ENCODE data around the gene SLC38A2. TPM values are rescaled to one million over a fixed set of nuclear protein-coding genes. Genes with fewer than 3 reads are reported as not detected.

Gene SLC38A2
- total and polyA plus RNA-seq, 4 donors, result 75.0 to 258 (median 128) TPM

GRCh38 chr12:46374711-46375110 lies 2.1 kb upstream of the SLC38A2 start:
- ATAC-seq (ENCODE audit: insufficient read depth, low FRiP score) (no peak), DNase-seq (no peak)
- Histone ChIP-seq H3K9me3 (ENCODE audit: control insufficient read depth in 4 of 4, insufficient read depth in 3 of 4, low read length in 3 of 4) (no peaks in the 10 kb centered on the region), H3K36me3 (ENCODE audit: control insufficient read depth in 4 of 4, insufficient read depth in 4 of 4, low read length in 4 of 4) (peaks cover 0 to 18% (median 6%) of the 10 kb centered on the region in 4 donors), H3K27ac (ENCODE audit: low read depth in 1 of 2, low read length in 1 of 2) (no peak overlapping the region), H3K9ac (ENCODE audit: insufficient read depth in 1 of 2, low read length in 2 of 2) (no peak overlapping the region), H3K4me3 (no peak overlapping the region), H3K4me1 (ENCODE audit: control insufficient read depth in 5 of 5, insufficient read depth in 5 of 5, low read length in 5 of 5) (peaks cover 0 to 17% (median 4%) of the 10 kb centered on the region in 5 donors), H3K27me3 (ENCODE audit: control insufficient read depth in 3 of 3, insufficient read depth in 3 of 3, low read length in 2 of 3) (no peaks in the 10 kb centered on the region)
- 97% methylated on average over 4 of the region's 4 CpGs for WGBS, 2 donors
- no peak for TF ChIP-seq CTCF (IDR thresholded peaks at IDR 0.05; ENCODE audit: control extremely low read depth, extremely low read depth)

GRCh38 chr12:46374310-46374709 lies 1.7 kb upstream of the SLC38A2 start:
- ATAC-seq (ENCODE audit: insufficient read depth, low FRiP score) (no peak), DNase-seq (no peak)
- no peak for TF ChIP-seq CTCF (IDR thresholded peaks at IDR 0.05; ENCODE audit: control extremely low read depth, extremely low read depth)
- peaks cover 3 to 21% (median 4%) of the 10 kb centered on the region in 5 donors for H3K4me1 ChIP-seq (ENCODE audit: control insufficient read depth in 5 of 5, insufficient read depth in 5 of 5, low read length in 5 of 5)
- no peaks in the 10 kb centered on the region for H3K9me3 ChIP-seq (ENCODE audit: control insufficient read depth in 4 of 4, insufficient read depth in 3 of 4, low read length in 3 of 4)
- no peak overlapping the region for H3K4me3 ChIP-seq
- 20 to 24% methylated on average over 1 of the region's 1 CpG for WGBS, 2 donors
- H3K9ac ChIP-seq (ENCODE audit: insufficient read depth in 1 of 2, low read length in 2 of 2), result no peak overlapping the region
- H3K36me3 ChIP-seq (ENCODE audit: control insufficient read depth in 4 of 4, insufficient read depth in 4 of 4, low read length in 4 of 4), result peaks cover 3 to 22% (median 10%) of the 10 kb centered on the region in 4 donors
- H3K27ac ChIP-seq (ENCODE audit: low read depth in 1 of 2, low read length in 1 of 2), result no peak overlapping the region
- H3K27me3 ChIP-seq (ENCODE audit: control insufficient read depth in 3 of 3, insufficient read depth in 3 of 3, low read length in 2 of 3), result no peaks in the 10 kb centered on the region

DNA sequence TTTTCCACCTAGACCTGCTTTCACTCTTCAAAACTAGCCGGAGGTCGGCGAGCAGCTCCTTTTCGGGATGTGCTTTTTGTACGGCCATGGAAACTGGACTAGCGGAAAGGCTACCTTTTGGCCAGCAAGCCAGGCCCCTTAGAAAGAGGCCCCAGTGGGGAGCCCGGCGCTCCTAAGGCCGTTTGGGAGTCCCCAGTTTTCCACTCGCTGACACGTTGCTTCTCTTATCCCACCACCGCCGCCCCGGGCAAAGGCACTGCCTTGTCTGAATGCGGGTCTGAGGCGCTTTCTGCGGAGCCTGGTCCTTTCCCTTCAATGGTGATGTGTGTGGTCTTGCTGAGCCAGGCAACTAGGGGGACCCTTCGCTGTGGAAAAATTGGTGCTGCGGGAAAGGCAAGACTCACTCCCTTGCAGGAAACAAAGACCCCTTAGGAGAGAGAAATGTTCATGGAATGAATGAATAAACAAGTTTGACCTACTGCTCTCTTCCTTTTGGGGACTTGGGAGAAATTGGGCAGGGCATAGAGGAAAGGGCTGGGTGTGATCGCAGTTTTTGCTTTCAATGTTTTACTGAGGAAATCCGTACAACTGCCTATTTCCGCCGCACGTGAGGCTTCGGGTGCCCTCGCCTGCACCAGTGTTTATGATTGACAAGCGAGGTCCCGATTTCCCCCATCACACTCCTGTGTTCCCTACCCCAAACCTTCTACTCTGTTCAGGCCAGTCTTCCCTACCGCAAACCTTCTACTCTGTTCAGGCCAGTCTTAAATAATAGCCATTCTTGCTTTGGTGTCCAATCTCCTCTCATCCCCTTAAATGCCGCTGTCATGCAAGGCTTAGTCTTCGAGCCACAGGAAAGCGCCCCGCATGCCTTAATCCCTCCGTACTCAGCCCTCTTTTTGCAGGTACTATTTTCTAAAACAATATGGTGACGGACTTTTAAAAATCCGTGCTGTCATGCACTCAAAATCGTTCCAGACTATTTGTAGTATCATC lies 1.0 kb upstream of the SLC38A2 start:
- ATAC-seq (ENCODE audit: insufficient read depth, low FRiP score), result no peak
- peak overlapping the region; percentile 92 to 99 for H3K27ac ChIP-seq (ENCODE audit: low read depth in 1 of 2, low read length in 1 of 2)
- H3K9me3 ChIP-seq (ENCODE audit: control insufficient read depth in 4 of 4, insufficient read depth in 3 of 4, low read length in 3 of 4), result no peaks in the 10 kb centered on the region
- DNase-seq, result peak; percentile 82 to 89 (median 87)
- H3K9ac ChIP-seq (ENCODE audit: insufficient read depth in 1 of 2, low read length in 2 of 2), result peak overlapping the region; percentile 90 to 98
- H3K4me1 ChIP-seq (ENCODE audit: control insufficient read depth in 5 of 5, insufficient read depth in 5 of 5, low read length in 5 of 5), result peaks cover 4 to 28% (median 10%) of the 10 kb centered on the region in 5 donors
- peaks cover 3 to 29% (median 12%) of the 10 kb centered on the region in 4 donors for H3K36me3 ChIP-seq (ENCODE audit: control insufficient read depth in 4 of 4, insufficient read depth in 4 of 4, low read length in 4 of 4)
- 9 to 16% methylated on average over 37 of the region's 37 CpGs for WGBS, 2 donors
- TF ChIP-seq CTCF (IDR thresholded peaks at IDR 0.05; ENCODE audit: control extremely low read depth, extremely low read depth), result no peak
- H3K27me3 ChIP-seq (ENCODE audit: control insufficient read depth in 3 of 3, insufficient read depth in 3 of 3, low read length in 2 of 3), result no peaks in the 10 kb centered on the region
- H3K4me3 ChIP-seq, result peak overlapping the region; percentile 52

All from lung (tissue), 12 donors.